A549 (cell line): ENCODE measurements around the gene SDHAF2.

ENCODE experiments used
- BCL3 ChIP-seq: fragments of >200 bp; sonication (Bioruptor Twin); formaldehyde crosslinking; IDR thresholded peaks from 3 replicates; pipeline ENCODE4 v1.6.1; 2016
- CEBPB ChIP-seq, 2 experiments: fragments of >200 bp in 1 of 2; sonication (Bioruptor Twin) in 1 of 2; formaldehyde crosslinking in 1 of 2; IDR thresholded peaks; 2 replicates each; pipeline ENCODE4 v1.6.1; 2012 to 2016
- CTCF ChIP-seq: fragments of >200 bp; sonication (Bioruptor Twin); formaldehyde crosslinking; IDR thresholded peaks from 3 replicates; pipeline ENCODE4 v1.5.1; 2016
- EP300 ChIP-seq, 2 experiments: fragments of >200 bp; sonication (Bioruptor Twin); formaldehyde crosslinking; IDR thresholded peaks; 2 replicates in 1 of 2; 3 replicates in 1 of 2; pipeline ENCODE4 v1.6.1; 2016 to 2017
- HDAC2 ChIP-seq: fragments of 200-600 bp; sonication (generic); IDR thresholded peaks from 2 replicates; pipeline ENCODE4 v1.6.1; 2016
- MYC ChIP-seq: IDR thresholded peaks from 2 replicates; pipeline ENCODE4 v1.6.1; 2012; ENCODE audit warnings: mild to moderate bottlenecking, inconsistent platforms, low read length, improper control_type of control experiment, borderline replicate concordance
- POLR2A ChIP-seq: IDR thresholded peaks from 2 replicates; pipeline ENCODE4 v1.6.1; 2012; ENCODE audit warnings: mild to moderate bottlenecking, low read length
- RCOR1 ChIP-seq: fragments of 150-350 bp; IDR thresholded peaks from 2 replicates; pipeline ENCODE4 v1.6.1; 2014; ENCODE audit warnings: antibody characterized with exemption, low read length, low read depth
- ZFP36 ChIP-seq: fragments of 450-650 bp; IDR thresholded peaks from 2 replicates; pipeline ENCODE4 v1.6.1; 2014; ENCODE audit warnings: borderline replicate concordance; ENCODE audit not compliant: partially characterized antibody
- ZNF302 ChIP-seq: fragments of 250-450 bp; sonication (Bioruptor Pico); IDR thresholded peaks from 2 replicates; pipeline ENCODE4 v1.9.0; 2021; ENCODE audit warnings: inconsistent platforms, mild to moderate bottlenecking, moderate library complexity
- TF ChIP-seq, protein P1 (sequence below): fragments of 450-650 bp; IDR thresholded peaks from 2 replicates; pipeline ENCODE4 v1.6.1; 2014; ENCODE audit warnings: antibody characterized with exemption
- TF ChIP-seq, protein P2 (sequence below): IDR thresholded peaks from 2 replicates; pipeline ENCODE4 v1.6.1; 2012

- TF ChIP-seq POLR2A (no peak), CTCF (no peak), EP300 (IDR thresholded peaks at IDR 0.05) (no peak), ZFP36 (no peak), RCOR1 (no peak), HDAC2 (no peak), MYC (no peak), CEBPB (IDR thresholded peaks at IDR 0.05) (no peak), BCL3 (no peak), ZNF302 (no peak)
- TF ChIP-seq, protein P1, sequence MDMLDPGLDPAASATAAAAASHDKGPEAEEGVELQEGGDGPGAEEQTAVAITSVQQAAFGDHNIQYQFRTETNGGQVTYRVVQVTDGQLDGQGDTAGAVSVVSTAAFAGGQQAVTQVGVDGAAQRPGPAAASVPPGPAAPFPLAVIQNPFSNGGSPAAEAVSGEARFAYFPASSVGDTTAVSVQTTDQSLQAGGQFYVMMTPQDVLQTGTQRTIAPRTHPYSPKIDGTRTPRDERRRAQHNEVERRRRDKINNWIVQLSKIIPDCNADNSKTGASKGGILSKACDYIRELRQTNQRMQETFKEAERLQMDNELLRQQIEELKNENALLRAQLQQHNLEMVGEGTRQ, result no peak
- TF ChIP-seq, protein P2, sequence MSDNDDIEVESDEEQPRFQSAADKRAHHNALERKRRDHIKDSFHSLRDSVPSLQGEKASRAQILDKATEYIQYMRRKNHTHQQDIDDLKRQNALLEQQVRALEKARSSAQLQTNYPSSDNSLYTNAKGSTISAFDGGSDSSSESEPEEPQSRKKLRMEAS, result no peak
These were observed 42.9 kb downstream of the SDHAF2 start for GRCh38 chr11:61472868-61473267.
